SK-N-SH (cell line): ENCODE results near the gene BICC1. TPM values are rescaled to one million over a fixed set of nuclear protein-coding genes. Genes with fewer than 3 reads are reported as not detected.

Experiments
- CTCF ChIA-PET: fragments of 300-600, 350-600 bp; formaldehyde crosslinking; extraction: SDS; loops from one replicate; lab custom pipeline; 2021; lab: Yijun Ruan, JAX
- POLR2A ChIA-PET: fragments of 350-600 bp; sonication (Branson Sonifier 250); formaldehyde crosslinking; extraction: SDS; loops from one replicate; lab custom pipeline; 2020; ENCODE audit warnings: antibody characterized with exemption, inconsistent platforms; lab: Yijun Ruan, JAX
- DNase-seq: peaks from one replicate; pipeline ENCODE4 v3.0.0; 2012
- H2AFZ ChIP-seq: fragments of 200-600 bp; sonication (generic); 2 replicates; pipeline ENCODE4 v1.8.1; 2016; ENCODE audit warnings: antibody characterized with exemption, mild to moderate bottlenecking, low read depth
- H3F3A ChIP-seq: fragments of 200-600 bp; sonication (generic); replicated peaks from 2 replicates; pipeline ENCODE3; 2016; ENCODE audit warnings: antibody characterized with exemption, mild to moderate bottlenecking; ENCODE audit not compliant: insufficient read depth
- H3K27ac ChIP-seq, 2 experiments: fragments of 200-500 bp in 1 of 2; fragments of 200-600 bp in 1 of 2; sonication (Bioruptor generic) in 1 of 2; sonication (generic), shearing (Covaris generic) in 1 of 2; 2 replicates each; pipeline versions ENCODE4 v1.5.1 to v1.6.1; 2014 to 2016; ENCODE audit warnings: low read depth in 2 of 2, inconsistent platforms in 1 of 2, low read length in 1 of 2, mild to moderate bottlenecking in 1 of 2, mixed read lengths in 1 of 2
- H3K27me3 ChIP-seq: fragments of 200-600 bp; sonication (generic), shearing (Covaris generic); 2 replicates; pipeline ENCODE4 v1.6.1; 2016; ENCODE audit warnings: mixed run types; ENCODE audit not compliant: insufficient read depth
- H3K36me3 ChIP-seq, 2 experiments: fragments of 200-500 bp in 1 of 2; fragments of 200-600 bp in 1 of 2; sonication (Bioruptor generic) in 1 of 2; sonication (generic) in 1 of 2; replicated peaks in 1 of 2; 2 replicates each; pipeline versions ENCODE3 to v1.5.1; 2014 to 2016; ENCODE audit warnings: low read length in 1 of 2, mild to moderate bottlenecking in 1 of 2; ENCODE audit not compliant: insufficient read depth in 2 of 2, control insufficient read depth in 1 of 2
- H3K4me1 ChIP-seq, 2 experiments: fragments of 200-500 bp in 1 of 2; fragments of 200-600 bp in 1 of 2; sonication (Bioruptor generic) in 1 of 2; sonication (generic), shearing (Covaris generic) in 1 of 2; 2 replicates each; pipeline versions ENCODE4 v1.5.1 to v1.6.1; 2014 to 2016; ENCODE audit warnings: low read depth in 1 of 2, low read length in 1 of 2, mixed run types in 1 of 2; ENCODE audit not compliant: insufficient read depth in 2 of 2, control insufficient read depth in 1 of 2
- H3K4me2 ChIP-seq: fragments of 200-600 bp; sonication (generic), shearing (Covaris generic); 2 replicates; pipeline ENCODE4 v1.6.1; 2017; ENCODE audit warnings: mixed run types
- H3K4me3 ChIP-seq, 2 experiments: fragments of 200-500 bp in 1 of 2; fragments of 200-600 bp in 1 of 2; sonication (Bioruptor generic) in 1 of 2; sonication (generic), shearing (Covaris generic) in 1 of 2; 2 replicates each; pipeline versions ENCODE4 v1.5.1 to v1.8.1; 2014 to 2016; ENCODE audit warnings: low read depth in 2 of 2, inconsistent platforms in 1 of 2, low read length in 1 of 2, mild to moderate bottlenecking in 1 of 2, mixed read lengths in 1 of 2, moderate library complexity in 1 of 2
- H3K79me2 ChIP-seq: fragments of 200-600 bp; sonication (generic); 2 replicates; pipeline ENCODE4 v1.8.1; 2017; ENCODE audit warnings: mild to moderate bottlenecking; ENCODE audit not compliant: insufficient read depth
- H3K9ac ChIP-seq: fragments of 200-600 bp; sonication (generic); 2 replicates; pipeline ENCODE4 v1.6.1; 2017; ENCODE audit warnings: mixed run types
- H3K9me2 ChIP-seq: fragments of 200-600 bp; sonication (generic); 2 replicates; pipeline ENCODE4 v1.6.1; 2017; ENCODE audit warnings: mixed run types
- H3K9me3 ChIP-seq: fragments of 200-600 bp; sonication (generic); 2 replicates; pipeline ENCODE4 v1.6.1; 2017; ENCODE audit warnings: mixed run types, mild to moderate bottlenecking, moderate library complexity
- H4K20me1 ChIP-seq: fragments of 200-600 bp; sonication (generic); 2 replicates; pipeline ENCODE4 v1.6.1; 2017; ENCODE audit warnings: mild to moderate bottlenecking, mixed run types; ENCODE audit not compliant: insufficient read depth
- ELF1 ChIP-seq: IDR thresholded peaks from 2 replicates; pipeline ENCODE4 v1.4.0; 2012
- FOSL2 ChIP-seq: IDR thresholded peaks from 2 replicates; pipeline ENCODE4 v1.4.0; 2012; ENCODE audit warnings: low read depth, mild to moderate bottlenecking, moderate library complexity, borderline replicate concordance
- FOXJ3 ChIP-seq: sonication (generic); formaldehyde crosslinking; IDR thresholded peaks from 2 replicates; pipeline ENCODE4 v1.5.1; 2020; ENCODE audit warnings: mild to moderate bottlenecking, missing genetic modification reagents
- IRF3 ChIP-seq: fragments of 150-350 bp; IDR thresholded peaks from 2 replicates; pipeline ENCODE4 v1.6.1; 2016; ENCODE audit warnings: mild to moderate bottlenecking, low read depth, low read length
- MEF2A ChIP-seq: IDR thresholded peaks from 2 replicates; pipeline ENCODE4 v1.4.0; 2012; ENCODE audit warnings: low read depth, borderline replicate concordance
- NRF1 ChIP-seq: IDR thresholded peaks from 2 replicates; pipeline ENCODE4 v1.6.1; 2012; ENCODE audit warnings: low read depth, mild to moderate bottlenecking, low read length
- RAD21 ChIP-seq: IDR thresholded peaks from 2 replicates; pipeline ENCODE4 v1.6.1; 2012; ENCODE audit warnings: mild to moderate bottlenecking, low read length
- REST ChIP-seq: IDR thresholded peaks from 2 replicates; pipeline ENCODE4 v1.6.1; 2012; ENCODE audit warnings: mild to moderate bottlenecking, low read depth, low read length, moderate library complexity
- RFX5 ChIP-seq: IDR thresholded peaks from 2 replicates; pipeline ENCODE4 v1.6.1; 2012; ENCODE audit warnings: mild to moderate bottlenecking, improper control_type of control experiment, low read length
- RXRA ChIP-seq: IDR thresholded peaks from 2 replicates; pipeline ENCODE4 v1.4.0; 2012; ENCODE audit warnings: low read depth, mild to moderate bottlenecking, borderline replicate concordance
- SIN3A ChIP-seq: IDR thresholded peaks from 2 replicates; pipeline ENCODE4 v1.6.1; 2012; ENCODE audit warnings: low read depth, mild to moderate bottlenecking, low read length, moderate library complexity, borderline replicate concordance
- TAF1 ChIP-seq: IDR thresholded peaks from 2 replicates; pipeline ENCODE4 v1.6.1; 2012; ENCODE audit warnings: low read depth, mild to moderate bottlenecking, low read length, moderate library complexity, borderline replicate concordance
- TCF12 ChIP-seq: IDR thresholded peaks from 2 replicates; pipeline ENCODE4 v1.4.0; 2012
- USF1 ChIP-seq: IDR thresholded peaks from 2 replicates; pipeline ENCODE4 v1.4.0; 2012; ENCODE audit warnings: low read depth, borderline replicate concordance
- WGBS: methylation state at CpG from one replicate; pipeline ENCODE4 v1.1.6; 2017; ENCODE audit warnings: low lambda C conversion rate; 5-methylcytosine and 5-hydroxymethylcytosine counted together
- polyA plus RNA-seq, 3 experiments: library from polyadenylated mRNA; depleted of rRNA; stranded (reverse); fragments of >200 nt; gene quantifications; 2 replicates each; pipeline ENCODE4 v1.2.3, GENCODE V29; 2012

Gene BICC1
- polyA plus RNA-seq, 1 of the 3 experiments (the other 2 are of a cell fraction), result 1.5 TPM

- Histone ChIP-seq H3K79me2 (no peaks in the 10 kb centered on the region), H2AFZ (no peak overlapping the region), H3F3A (peaks cover 28% of the 10 kb centered on the region), H3K27me3 (no peaks in the 10 kb centered on the region), H3K27ac (no peak overlapping the region), H3K4me1 (peaks cover 10% of the 10 kb centered on the region in 2 experiments; a peak in 3 of 4 replicates)
- DNase-seq, result no peak
- TF ChIP-seq REST (no peak), RFX5 (no peak), FOSL2 (no peak), RAD21 (no peak), NRF1 (no peak), TCF12 (no peak), TAF1 (no peak), USF1 (no peak), SIN3A (no peak), IRF3 (no peak), FOXJ3 (CRISPR knock-in tag) (no peak), MEF2A (no peak), RXRA (no peak), ELF1 (no peak)
- TF ChIP-seq, all 33 proteins: peak for 0
- Histone ChIP-seq H3K36me3 (no peaks in the 10 kb centered on the region), H3K4me2 (no peak overlapping the region), H3K9me2 (no peaks in the 10 kb centered on the region), H3K4me3 (no peak overlapping the region), H3K9ac (no peak overlapping the region), H4K20me1 (no peaks in the 10 kb centered on the region), H3K9me3 (no peaks in the 10 kb centered on the region)
- 86% methylated on average over 5 of the region's 5 CpGs for WGBS
- POLR2A ChIA-PET, result no interaction called here
- CTCF ChIA-PET, result no interaction called here
Measured at GRCh38 chr10:58637352-58637751, 124.7 kb downstream of the BICC1 start.
